ENCODE measurements around the gene CPEB1.

CPEB1 gene

GRCh38 chr15:82585072-82585471 lies 62.1 kb downstream of the CPEB1 start:
- DNase-seq: no peak

GRCh38 chr15:82580713-82581112 lies 66.5 kb downstream of the CPEB1 start:
- no peak for DNase-seq

GRCh38 chr15:82575335-82575734 lies 71.8 kb downstream of the CPEB1 start:
- peak in 1 of 5 experiments; percentile 1 for DNase-seq

GRCh38 chr15:82572986-82573385 lies 74.2 kb downstream of the CPEB1 start:
- no peak for DNase-seq

GRCh38 chr15:82572311-82572710 lies 74.9 kb downstream of the CPEB1 start:
- no peak for DNase-seq

GRCh38 chr15:82571722-82572222 lies 75.4 kb downstream of the CPEB1 start:
- no peak for DNase-seq

GRCh38 chr15:82570721-82571508 lies 76.2 kb downstream of the CPEB1 start:
- no peak for DNase-seq

GRCh38 chr15:82569834-82570233 lies 77.3 kb downstream of the CPEB1 start:
- DNase-seq: no peak

GRCh38 chr15:82568986-82569385 lies 78.2 kb downstream of the CPEB1 start:
- no peak for DNase-seq

- DNase-seq: no peak
Measured at GRCh38 chr15:82567661-82568060, 79.5 kb downstream of the CPEB1 start.

GRCh38 chr15:82566690-82567089 lies 80.5 kb downstream of the CPEB1 start:
- no peak for DNase-seq

- no peak for DNase-seq
Measured at GRCh38 chr15:82558502-82558901, 88.7 kb downstream of the CPEB1 start.

- no peak for DNase-seq
Measured at GRCh38 chr15:82556315-82557035, 90.7 kb downstream of the CPEB1 start.

- no peak for DNase-seq
Measured at GRCh38 chr15:82554849-82555248, 92.3 kb downstream of the CPEB1 start.

- DNase-seq: no peak
Measured at GRCh38 chr15:82554351-82554750, 92.8 kb downstream of the CPEB1 start.

GRCh38 chr15:82553846-82554245 lies 93.3 kb downstream of the CPEB1 start:
- no peak for DNase-seq

- no peak for DNase-seq
Measured at GRCh38 chr15:82552861-82553260, 94.3 kb downstream of the CPEB1 start.

GRCh38 chr15:82551646-82552247 lies 95.4 kb downstream of the CPEB1 start:
- no peak for DNase-seq

GRCh38 chr15:82549199-82549665 lies 97.9 kb downstream of the CPEB1 start:
- no peak for DNase-seq

GRCh38 chr15:82548700-82549099 lies 98.5 kb downstream of the CPEB1 start:
- peak in 1 of 5 experiments; percentile 35 for DNase-seq

GRCh38 chr15:82545478-82545877 lies 101.7 kb downstream of the CPEB1 start:
- DNase-seq: no peak

- no peak for DNase-seq
Measured at GRCh38 chr15:82545002-82545401, 102.2 kb downstream of the CPEB1 start.

GRCh38 chr15:82544431-82544830 lies 102.7 kb downstream of the CPEB1 start:
- no peak for DNase-seq

All from T-helper 2 cell (primary cell).